NCI-H526 treated with DMSO at 0.1 percent for 48 hours (cell line): ENCODE results near the gene FIBP.
A peak's percentile ranks its signal among the peaks of the same experiment; 100 is the strongest.

Experiments used
- DNase-seq: peaks from one replicate; lab custom pipeline; 2025; lab: John Stamatoyannopoulos, UW

FIBP gene

DNA sequence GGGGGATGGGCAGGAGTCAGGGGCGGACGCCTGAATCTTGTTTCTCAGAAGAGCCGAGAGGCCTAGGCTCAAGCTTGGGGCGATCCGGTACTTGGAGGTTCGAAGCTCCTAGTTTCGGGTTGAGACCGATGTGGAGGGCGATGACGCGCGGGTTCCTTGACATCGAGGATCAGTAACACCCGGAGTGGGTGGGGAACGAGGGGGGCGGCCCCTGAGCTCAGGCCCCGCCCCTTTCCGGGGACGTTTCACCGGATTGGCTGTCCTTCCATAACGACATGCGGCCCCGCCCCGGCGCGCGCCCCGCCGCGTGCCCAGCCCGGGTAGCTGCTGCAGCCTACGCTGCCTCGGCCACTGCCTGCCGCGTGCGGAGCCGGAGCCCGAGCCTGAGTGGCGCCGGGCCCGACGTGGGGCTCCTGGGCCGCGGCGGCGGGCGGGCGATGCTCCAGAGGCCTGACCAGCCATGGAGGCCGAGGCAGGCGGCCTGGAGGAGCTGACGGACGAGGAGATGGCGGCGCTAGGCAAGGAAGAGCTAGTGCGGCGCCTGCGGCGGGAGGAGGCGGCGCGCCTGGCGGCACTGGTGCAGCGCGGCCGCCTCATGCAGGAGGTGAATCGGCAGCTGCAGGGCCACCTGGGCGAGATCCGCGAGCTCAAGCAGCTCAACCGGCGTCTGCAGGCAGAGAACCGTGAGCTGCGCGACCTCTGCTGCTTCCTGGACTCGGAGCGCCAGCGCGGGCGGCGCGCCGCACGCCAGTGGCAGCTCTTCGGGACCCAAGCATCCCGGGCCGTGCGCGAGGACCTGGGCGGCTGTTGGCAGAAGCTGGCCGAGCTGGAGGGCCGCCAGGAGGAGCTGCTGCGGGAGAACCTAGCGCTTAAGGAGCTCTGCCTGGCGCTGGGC is 2.3 kb upstream of the FIBP start, which contains the start of gene CCDC85B:
CCDC85B (plus strand) TSS at position 350 of the 895 bp plus-strand sequence; CDS start at position 461, 111 bp downstream.
- peak; percentile 93 for DNase-seq

DNA sequence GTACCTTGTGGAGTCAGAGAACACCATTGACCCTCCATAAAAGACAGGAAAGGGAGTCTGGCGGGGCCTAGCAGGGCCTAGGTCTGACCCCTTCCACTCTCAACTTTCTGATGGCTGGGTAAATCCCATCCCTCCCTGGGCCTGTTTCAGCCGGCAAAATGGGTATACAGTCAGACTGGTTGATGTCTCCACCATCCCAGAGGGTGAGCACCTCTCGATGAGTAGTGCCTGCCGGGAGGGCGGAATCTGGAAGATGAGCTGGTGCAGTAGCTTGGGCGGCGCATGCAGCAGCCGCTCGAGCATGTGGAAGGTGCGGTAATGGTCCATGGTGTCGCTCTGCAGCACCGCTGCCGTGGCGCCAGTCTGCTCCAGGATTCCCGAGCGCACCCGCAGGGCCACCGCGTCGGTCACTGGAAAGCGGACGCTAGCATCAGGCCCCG is 528 bp downstream of the FIBP start:
- no peak for DNase-seq

DNA sequence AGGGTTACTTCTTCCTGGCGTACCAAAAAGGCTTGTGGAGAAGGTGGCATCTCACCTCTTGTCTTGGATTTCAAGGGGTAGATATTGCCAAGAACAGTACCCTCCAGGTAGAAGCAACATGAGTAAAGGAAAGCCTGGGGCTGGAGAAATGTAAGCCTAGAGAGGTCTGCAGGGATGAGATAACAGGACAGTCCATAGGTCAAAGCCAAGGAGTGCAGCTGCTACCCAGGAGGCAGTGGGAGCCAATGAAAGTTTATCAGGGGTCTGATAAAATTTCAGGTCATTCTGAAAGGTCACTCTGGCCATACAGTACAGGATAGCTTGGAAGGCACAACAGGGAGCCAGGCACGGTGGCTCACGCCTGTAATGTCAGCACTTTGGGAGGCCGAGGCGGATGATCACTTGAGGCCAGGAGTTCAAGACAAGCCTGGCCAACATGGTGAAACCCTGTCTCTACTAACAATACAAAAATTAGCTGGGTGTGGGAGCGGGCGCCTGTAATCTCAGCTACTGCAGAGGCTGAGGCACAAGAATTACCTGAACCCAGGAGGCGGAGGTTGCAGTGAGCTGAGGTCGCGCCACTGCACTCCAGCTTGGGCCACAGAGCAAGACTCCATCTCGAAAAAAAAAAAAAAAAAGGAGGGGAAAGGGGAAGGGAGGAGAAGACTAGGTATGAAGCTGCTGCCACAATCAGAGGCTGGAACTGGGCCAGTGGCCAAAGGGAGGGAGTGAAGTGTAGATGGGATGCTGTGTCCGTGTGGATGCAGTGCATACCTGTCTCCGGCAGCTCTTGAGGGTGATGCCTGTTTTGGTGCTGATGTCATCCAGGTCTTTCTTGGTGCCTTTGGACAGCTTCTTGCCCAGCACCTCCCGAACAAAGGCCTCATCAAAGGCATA is 1.2 kb downstream of the FIBP start:
- no peak for DNase-seq

DNA sequence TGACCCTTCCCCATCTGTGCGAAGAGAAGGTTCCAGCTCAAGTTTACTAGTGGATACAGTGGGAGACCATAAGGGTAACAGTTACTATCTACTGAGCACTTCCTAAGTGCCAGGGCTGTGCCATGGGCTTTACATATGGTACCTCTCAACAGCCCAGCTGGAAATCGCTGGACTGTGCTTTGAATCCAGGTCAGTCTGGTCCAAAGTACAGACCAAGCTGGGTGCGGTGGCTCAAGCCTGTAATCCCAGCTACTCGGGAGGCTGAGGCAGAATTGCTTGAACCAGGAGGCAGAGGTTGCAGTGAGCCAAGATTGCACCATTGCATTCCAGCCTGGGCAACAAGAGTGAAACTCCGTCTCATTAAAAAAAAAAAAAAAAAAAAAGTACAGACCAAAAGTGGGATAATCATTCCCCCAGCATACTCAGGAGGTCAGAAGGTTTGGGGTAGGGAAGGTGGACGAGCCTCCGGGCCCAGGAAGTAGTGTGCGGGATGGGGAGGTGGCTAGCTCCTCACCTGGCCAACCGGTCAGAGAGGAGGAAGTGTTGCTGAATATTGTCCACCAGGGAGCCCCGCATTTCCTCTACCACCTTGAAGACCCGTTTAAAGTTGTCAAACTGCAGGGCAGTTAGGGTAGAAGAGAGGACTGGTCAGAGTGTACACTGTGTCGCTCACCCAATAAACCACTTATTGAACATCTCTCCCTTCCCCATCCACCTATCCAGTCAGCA is 2.3 kb downstream of the FIBP start:
- no peak for DNase-seq

DNA sequence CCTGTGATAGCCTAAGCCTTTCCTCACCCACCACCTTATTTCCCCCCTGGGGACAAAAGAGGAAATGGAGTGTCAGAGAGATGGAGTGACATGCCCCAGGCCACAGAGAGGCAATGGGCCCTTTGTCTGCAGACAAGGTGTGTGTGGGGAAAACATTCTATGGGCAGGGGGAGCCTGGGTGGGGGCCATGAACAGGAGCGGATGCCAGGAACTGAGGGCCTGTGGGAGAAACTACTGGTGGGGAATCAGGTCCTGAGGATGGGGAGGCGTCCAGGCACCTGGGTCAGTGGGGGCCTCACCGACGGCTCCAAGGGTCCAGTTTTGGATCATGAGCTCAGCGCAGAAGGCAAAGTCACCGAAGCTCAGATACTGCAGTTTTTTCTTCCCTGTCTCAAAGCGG is 3.0 kb downstream of the FIBP start:
- DNase-seq: no peak

DNA sequence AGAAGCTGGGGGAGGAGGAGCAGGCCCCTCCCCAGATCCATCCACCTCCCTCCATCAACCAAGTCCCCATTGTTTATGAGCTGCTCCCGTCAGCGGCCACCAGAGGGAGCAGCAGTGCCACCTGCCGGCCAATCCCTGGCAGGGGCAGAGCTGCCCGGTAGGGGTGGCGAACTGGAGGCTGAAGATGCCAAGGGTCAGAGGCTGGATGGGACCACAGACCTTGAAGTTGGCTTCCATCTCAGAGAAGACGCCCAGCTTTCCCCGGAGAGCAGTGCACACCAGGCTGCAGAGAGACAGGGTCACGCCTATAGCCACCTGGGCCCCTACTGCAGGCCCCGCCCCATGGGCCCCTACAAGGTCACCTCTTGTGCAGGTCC is 3.6 kb downstream of the FIBP start:
- peak; percentile 41 for DNase-seq

DNA sequence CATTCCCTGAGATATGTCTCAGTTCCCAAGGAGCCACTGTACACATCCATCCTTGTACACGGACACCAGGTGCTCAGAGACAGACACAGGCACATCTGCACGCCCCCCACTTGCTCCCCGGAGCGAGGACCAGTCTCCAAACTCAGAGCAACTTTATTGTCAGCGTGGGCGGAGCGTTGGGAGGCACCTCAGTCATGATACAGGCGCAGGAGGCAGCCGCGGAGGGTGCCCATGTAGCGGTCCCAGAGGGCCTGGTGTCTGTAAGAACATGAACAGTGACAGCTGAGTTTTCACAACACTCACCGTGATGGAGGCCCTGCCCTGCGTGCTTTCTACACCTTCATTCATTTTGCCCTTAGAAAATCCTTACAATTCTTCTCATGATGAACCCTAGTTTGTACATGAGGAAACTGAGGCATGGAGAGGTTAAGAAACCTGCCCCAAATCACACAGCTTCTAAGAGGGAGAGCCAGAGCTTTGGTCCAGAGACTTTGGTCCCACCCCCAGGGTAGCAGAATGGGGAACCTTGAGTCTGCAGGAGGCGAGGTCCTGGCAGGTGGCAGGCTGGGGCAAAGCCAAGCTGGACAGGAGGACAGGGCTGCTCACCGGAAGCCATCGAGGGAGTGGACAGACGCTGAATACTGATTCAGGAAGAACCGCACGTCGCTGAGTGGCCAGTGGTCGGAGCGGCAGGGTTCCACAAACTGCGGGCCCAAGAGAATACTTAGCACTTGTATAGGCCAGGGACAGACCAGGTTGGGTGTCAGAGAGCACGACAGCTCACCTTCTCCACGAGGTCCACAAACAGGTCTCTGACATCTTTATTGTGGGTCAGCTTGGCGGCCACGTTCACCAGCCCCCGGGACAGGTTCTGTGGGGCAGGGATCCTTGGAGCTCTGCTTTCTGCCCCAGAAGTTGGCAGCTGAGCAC is 4.2 kb downstream of the FIBP start:
- no peak for DNase-seq

DNA sequence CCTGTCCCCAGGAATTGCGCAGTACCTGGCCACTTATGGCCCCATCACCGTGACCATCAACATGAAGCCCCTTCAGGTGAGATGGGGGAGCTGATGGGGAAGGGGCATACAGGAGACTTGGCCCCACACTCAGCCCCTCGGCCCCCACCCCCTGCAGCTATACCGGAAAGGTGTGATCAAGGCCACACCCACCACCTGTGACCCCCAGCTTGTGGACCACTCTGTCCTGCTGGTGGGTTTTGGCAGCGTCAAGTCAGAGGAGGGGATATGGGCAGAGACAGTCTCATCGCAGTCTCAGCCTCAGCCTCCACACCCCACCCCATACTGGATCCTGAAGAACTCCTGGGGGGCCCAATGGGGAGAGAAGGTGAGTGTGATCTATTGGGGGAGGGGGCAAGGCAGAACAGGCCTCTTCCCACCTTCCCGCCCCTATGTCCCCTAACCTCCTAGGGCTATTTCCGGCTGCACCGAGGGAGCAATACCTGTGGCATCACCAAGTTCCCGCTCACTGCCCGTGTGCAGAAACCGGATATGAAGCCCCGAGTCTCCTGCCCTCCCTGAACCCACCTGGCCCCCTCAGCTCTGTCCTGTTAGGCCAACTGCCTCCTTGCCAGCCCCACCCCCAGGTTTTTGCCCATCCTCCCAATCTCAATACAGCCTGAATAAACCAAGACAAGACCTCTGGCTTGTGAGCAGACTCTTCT is 5.1 kb downstream of the FIBP start:
- DNase-seq: no peak

DNA sequence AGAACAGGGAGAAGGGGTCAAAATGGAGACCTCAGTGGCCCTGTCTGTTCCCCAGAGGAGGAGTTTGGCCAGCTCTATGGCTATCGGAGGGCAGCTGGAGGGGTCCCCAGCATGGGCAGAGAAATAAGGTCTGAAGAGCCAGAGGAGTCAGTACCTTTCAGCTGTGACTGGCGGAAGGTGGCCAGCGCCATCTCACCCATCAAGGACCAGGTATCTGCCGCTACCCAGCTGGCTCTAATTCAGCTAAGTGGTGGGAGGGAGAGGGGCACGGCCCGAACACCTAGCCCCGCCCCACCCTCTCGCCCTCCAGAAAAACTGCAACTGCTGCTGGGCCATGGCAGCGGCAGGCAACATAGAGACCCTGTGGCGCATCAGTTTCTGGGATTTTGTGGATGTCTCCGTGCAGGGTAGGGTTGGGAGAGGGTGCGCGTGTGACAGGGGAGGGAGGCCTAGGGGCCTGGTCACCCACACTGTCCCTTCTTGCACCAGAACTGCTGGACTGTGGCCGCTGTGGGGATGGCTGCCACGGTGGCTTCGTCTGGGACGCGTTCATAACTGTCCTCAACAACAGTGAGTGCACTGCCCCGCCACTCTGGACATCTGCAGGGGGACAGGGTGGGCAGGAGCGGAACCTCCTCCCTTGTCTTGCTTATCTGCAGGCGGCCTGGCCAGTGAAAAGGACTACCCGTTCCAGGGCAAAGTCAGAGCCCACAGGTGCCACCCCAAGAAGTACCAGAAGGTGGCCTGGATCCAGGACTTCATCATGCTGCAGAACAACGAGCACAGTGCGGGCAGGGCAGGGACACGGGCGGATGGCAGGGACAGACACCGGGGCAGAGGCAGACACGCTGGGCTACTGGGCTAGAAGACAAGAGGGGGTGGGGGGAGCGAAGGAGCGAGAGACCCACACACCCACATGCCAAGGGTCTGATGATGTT is 5.9 kb downstream of the FIBP start:
- no peak for DNase-seq

DNA sequence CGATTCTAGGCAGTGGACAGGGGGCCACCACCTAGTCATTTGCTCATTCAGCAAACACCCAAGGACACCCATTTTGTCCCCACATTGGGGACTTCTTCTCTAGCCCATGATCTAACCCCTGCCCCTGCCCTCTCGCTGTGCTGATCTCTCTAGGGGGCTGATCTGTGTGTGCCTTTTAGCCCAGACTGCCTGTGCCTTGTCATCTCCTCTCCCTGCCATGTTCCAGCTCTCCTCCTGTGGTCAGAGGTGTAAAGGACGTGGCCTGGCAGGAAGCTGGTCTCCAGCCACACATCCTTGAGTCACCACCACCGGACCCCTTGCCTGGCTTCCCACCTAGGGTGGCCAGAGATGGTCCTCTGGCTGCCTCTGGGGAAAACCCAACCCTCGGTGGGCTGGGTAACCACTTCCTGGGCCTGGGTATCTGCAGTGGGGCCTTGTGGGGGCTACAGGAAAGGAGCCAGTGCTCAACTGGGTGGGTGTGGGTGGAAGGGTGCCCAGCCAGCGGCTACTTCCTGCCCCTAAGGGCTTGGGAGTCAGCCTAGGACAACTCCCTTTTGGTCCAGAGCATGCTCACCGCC is 7.3 kb downstream of the FIBP start:
- no peak for DNase-seq

DNA sequence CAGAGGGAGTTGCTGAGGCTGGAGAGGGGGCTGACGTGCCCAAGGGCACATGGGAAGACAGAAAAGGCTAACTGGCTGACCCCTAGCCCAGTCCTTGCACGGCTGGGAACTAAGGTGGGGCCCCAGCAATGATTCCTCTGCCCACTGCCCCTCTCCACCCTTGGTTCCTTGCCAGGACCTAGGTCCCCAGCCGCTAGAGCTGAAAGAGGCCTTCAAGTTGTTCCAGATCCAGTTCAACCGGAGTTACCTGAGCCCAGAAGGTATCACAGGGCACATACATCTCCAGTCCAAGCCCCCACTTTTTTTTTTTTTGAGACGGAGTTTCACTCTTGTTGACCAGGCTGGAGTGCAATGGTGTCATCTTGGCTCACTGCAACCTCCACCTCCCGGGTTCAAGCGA is 8.2 kb downstream of the FIBP start:
- DNase-seq: no peak

DNA sequence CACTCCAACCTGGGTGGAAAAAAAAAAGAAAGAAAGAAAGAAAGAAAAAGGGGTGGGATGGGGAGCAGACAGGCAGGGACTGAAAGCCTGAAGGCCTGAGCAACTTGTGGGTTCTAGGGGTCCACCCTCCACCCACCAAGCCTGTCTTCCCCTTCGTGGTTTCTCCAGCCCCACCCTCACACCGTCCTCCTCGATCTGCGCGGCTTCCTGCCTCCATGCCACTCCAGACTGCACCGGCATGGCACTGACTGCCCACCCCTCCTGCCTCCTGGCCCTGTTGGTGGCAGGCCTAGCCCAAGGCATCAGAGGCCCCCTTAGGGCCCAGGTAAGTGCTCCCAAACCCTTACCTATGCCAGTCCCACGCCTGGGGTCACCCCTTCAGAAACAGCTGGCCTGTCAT is 8.7 kb downstream of the FIBP start, which contains the start of gene CTSW:
CTSW (plus strand) TSS at position 221 of the 400 bp plus-strand sequence; CDS start at position 239, 18 bp downstream.
- no peak for DNase-seq

DNA sequence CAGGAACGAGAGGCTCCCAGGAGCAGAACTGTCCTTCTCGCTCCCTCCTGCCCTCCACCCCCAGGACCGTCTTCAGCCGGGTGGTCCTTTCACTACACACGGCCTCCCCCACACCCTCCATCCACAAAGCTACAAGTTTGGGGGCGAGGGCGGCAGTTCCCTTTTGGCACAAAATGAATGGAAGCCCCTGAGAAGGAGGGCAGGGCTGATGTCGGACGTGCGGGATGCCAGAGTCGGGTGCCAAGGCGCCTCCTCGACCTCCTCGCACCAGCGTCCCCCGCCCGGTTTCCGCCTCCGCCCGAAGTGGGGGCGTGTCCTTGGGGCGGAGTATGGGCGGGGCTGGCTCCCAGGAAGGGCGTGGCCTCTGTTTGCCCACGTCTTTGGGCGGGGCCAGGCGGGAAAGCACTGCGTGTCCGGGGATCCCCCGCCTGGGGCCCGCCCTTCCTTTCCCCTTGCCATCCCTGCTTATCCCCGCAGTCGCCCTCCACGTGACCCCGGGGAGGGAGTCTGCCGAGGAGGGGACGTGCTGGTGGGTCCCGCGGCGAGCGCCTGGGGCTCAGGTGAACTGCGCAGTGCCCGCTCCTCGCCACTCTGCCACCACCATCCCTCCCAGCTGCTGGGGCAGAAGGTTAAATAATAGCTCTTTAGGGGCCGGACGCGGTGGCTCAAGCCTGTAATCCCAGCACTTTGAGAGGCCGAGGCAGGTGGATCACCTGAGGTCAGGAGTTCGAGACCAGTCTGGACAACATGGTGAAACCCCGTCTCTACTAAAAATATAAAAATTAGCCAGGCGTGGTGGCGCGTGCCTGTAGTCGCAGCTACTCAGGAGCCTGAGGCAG is 14.7 kb downstream of the FIBP start:
- DNase-seq: peak; percentile 80

DNA sequence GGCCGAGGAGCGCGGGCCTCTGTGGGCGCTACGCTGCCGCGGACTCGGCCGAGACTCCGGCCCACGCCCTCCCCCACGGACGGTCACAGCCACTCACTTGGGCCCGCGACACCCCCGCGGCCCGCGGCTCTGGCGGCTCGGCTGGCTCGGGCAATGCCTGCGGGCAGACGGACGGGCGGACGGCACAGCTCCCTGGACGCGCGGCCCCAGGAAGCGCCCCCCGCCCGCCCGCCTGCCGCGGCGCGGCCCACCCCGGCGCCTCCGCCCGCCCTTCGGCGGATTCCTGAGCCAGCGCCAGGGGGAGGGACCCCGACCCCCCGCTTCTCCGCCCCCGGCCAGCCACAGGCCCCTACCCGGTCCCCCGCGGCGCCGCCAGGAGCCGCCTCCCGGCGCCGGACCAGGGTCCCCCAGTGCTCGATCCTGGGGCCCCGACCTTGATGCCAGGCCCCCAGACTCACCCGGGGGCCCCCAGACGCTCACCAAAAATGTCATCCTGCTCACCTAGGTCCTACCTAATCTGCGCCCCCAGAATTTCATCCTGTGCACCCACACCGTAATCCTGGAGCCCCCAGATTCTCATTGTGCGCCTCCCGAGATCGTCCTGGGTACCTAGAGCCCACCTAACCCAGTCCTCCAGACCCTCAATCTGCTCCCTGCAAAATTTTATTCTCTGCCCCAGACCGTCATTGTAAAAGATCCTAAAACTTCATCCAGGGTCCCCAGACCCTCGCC is 15.5 kb downstream of the FIBP start, which contains the start of gene EFEMP2:
EFEMP2 (minus strand) TSS at position 215 of the 732 bp plus-strand sequence. CDS start 446 bp downstream, outside the sequence.
- DNase-seq: no peak

DNA sequence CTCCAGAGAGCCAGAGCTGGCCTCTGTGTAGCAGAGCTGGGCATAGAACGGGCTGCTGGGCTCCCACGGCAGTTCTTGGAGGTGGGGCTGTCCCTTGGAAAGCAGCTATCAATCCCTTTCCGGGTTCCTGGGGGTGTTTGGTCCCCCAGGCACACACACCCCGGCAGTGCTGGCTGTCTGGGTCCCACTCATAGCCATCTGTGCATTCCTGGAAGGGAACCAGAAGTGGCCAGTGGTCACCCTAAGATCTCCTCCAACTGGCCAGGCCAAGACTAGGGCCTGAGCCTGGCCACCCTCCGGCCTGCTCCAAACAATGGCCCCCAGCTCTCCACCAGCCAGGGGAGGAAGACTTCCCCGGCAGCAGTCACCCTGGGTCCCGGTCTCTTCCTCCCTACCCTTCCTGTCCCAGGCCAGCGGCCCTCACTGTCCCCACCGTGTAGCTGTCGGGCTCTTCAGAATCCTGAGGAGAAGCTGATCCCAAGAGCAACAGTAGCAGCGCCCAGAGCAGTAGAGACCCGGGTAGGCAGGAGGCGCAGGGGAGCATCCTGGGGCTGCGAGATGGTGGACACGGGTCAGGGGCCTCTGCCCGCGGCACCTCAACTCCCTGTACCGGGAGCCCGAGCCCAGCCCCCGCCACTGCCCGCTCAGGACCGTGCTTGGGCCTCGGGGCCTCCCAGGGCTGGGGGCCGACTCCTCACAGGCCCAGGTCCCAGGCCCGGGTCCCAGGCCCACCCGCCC is 16.3 kb downstream of the FIBP start:
- DNase-seq: no peak
